HG02885 (cell line): ENCODE measurements around the gene LRRC18.

Source experiments
- ATAC-seq: cut with Tn5 transposase; IDR thresholded peaks from one replicate; pipeline ENCODE4 v1.9.1; 2021; ENCODE audit warnings: mild to moderate bottlenecking; ENCODE audit not compliant: unreplicated experiment, poor library complexity

LRRC18 gene

DNA sequence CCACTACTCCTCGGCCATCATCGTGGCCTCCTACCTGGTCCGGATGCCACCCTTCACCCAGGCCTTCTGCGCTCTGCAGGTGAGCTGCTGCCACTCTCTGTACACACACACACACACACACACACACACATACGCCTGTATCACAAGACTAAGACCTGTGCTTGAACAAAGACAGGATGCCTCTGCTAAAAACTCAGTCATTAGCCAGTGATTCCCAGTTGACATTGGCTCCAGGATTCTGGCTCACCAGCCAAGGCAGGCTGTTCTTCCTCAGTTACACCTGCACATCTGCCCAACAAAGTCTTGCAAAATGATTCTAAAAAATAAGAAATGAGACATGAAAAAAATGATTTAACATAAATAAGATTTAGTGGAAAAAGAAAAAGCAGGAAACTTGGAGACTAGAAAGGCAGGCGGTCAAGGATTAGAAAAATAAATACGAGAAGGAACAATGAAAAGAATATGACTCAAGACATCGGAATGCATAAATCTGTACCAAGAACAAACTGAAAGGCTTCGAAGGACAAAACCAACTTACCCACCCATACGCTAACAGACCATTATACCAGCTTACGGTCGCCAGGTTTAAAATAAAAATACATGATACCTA is 7.4 kb upstream of the LRRC18 start:
- ATAC-seq = no peak

DNA sequence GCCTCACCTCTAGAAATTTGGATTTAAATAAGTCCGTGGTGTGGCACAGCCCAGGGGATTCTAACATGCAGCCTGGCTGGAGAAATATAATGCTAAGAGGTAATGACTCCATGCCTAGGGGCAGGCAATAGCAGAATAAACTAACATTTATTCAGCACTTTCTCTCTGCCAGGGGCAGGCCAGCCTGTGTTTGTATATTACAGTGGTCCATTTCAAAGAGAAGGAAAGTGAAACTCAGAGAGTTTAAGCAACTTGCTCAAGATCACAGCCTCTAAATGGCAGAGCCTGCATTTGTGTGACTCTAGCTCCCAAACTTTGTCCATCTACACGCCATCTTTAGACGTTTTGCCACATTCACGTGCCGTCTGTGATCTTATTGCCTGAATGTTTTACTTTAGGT is 6.7 kb upstream of the LRRC18 start:
- no peak for ATAC-seq

DNA sequence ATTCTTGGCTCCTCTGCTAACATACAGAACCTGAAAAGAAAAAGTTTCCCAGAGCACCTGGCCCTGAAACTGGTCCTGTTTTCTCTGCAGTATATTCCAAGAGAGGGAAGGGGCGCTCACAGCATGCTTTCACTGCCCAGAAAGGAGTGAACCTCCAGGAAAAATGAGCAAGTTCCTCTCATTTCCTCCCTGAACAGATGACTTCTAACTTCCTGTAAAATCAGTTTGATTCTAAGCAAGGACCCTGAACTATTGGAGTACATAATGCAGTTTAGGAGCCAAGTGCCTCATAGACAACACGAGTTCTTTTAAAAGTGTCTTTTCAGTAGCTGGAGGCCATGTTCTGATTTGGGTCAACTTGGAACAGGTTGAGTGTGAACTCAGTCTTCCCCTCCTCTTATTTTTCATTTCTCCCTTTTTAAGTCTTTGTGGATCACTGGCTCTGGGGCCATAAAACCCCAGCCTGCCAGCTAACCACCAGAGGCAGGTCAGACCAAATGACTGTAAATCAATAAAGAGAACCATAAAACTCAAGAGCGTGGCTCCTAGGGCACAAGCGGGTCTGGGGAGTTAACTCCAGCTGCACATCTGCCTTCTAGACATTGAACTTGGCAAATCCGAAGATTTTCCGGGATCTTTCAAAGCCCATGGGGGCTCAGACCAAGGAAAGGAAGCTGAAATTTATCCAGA is 5.9 kb upstream of the LRRC18 start:
- ATAC-seq = no peak

DNA sequence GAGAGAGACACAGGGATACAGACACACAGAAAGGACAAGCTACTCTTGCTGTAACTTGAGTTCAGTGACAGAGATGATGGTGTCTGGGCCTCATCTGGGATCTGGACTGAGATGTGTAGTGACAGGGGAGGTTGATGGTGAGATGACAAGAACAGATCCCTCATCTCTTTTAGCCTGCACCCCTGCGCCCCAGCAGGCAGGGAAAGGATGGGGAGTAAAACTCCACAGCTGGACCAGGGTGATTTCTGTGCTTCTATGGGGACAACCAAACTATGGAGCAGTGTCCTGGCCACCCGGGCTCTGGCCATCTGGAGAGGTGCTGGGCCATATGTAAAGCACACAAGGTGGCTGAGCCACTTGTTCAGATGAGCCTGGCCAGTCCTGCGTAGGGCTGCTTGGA is 4.5 kb upstream of the LRRC18 start:
- ATAC-seq = no peak

- ATAC-seq = no peak
These were observed 3.5 kb upstream of the LRRC18 start for GRCh38 chr10:48943096-48943495.

DNA sequence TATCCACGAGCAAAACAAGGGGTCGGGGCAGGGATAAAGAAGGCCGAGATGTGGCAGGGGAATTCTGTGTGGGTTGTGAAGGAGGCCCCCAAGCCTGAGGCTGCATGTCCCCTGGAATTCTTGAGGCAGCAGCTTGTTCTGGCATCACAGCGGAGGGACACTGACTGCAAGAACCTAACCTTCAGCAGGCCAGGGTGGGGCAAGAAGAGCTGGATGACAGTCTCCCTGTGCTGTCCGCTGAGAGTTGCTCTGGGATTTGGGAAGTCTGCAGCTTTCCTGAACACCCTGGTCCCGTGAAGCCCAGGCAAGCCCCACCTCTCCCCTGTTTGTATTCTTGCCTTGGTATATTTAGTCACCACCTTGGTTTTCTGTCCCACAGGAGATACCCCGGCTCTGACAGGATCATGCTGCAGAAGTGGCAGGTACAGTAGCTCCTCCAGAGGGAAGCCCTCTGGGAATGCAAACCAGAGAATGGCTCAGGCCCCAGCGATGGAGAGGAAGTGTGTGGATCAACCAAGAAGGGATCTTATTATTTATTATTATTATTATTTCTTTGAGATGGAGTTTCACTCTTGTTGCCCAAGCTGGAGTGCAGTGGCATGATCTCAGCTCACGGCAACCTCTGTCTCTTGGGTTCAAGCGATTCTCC is 1.9 kb upstream of the LRRC18 start:
- ATAC-seq = no peak

DNA sequence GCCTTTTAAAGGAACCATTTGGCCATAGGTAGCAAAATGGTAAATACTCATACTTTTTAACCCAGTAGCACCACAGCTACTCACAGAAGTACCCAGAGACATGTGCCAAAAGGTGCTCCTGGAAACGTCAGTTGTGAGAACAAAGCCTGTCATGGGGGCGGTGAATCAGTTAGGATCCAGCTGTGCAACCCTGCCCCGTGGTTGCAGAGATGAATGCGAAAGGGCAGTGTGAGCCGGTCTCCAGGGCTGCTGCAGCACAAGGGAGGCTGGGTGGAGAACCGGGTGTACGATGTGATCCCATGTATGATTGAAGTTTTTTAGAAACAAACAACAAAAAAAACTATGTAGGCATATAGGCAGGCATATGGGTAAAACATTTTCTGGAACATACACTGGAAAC is 1.3 kb upstream of the LRRC18 start:
- no peak for ATAC-seq

- ATAC-seq = no peak
These were observed 732 bp upstream of the LRRC18 start for GRCh38 chr10:48940372-48940771.

- ATAC-seq = no peak
These were observed 577 bp downstream of the LRRC18 start for GRCh38 chr10:48938990-48939536.

DNA sequence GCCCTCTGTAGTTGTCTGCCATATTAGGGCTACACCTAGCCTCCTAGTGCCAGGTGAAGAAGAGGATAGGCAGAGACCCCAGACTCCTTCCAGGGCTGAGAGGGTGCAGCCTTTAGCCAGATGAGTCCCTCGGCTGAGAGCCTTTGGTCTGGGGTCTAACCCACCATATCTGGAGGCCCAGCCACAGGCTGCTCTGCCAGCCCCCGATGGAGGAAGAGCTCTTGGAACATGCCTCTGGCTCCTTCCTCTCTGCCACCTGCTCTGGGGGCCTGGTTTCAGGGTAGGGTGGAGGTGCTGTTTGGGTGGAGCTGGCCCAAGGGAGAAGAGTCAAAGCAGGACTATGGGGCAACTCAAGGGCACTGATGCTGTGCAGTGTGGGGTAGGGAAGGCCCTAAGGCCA is 1.4 kb downstream of the LRRC18 start:
- no peak for ATAC-seq

DNA sequence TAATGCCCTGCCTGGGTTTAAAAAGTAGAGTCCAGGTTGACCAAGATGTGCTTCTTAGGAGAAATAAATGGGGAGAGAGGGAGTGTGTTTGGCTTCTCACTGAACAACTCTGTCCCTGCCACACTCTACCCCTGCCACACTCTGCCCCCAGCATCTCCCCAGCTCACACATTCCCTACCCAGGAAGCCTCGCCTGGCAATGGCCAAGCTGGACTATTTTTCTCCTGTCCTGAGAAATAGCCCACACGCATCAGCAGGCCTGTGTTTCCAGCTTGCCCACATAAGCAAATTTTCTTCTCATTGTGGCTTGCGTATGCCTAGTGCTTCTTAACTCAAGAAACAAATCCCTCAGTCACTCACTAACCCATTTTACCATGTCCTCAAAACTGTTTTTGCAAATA is 1.8 kb downstream of the LRRC18 start:
- no peak for ATAC-seq

GRCh38 chr10:48935577-48935976 is 4.1 kb downstream of the LRRC18 start:
- no peak for ATAC-seq

DNA sequence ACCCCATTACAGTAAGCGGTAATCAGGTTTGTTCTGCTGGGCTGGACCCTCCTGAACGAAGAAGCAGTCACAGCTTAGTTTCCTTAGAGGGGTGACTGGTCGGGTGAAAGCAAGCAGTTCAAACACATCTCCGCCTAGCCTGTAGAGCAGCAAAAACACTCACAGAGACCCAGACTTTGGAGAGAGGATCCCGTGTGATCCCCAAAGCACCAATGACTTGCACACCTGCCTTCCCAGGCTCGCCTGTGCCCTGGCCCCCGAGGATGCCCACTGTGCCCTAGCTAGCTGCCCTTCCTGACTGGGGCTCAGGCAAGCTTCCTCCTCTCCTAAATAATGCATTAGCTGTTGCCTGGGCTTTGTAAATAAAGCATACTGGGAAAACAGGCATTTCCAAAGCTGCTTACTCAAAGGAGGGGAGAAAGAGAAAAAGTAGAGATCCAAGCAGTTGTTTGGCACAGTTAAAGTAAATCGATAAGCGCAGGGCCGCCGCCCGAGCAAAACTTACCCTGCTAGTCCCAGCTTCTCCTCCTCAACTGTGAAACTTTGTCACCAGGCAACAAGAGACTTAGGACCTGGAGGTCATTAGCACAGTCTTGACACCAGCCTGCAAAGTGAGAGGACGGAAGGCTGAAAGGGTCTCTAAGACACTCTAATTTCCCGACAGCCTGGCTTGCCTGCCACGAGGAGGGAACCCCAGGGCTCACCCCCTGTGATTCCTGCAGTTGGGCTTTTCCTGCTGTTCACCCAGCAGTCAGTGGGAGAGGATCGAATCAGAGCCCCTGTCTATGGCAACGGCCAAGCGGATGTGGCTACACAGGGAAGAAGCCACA is 4.8 kb downstream of the LRRC18 start:
- ATAC-seq = no peak

DNA sequence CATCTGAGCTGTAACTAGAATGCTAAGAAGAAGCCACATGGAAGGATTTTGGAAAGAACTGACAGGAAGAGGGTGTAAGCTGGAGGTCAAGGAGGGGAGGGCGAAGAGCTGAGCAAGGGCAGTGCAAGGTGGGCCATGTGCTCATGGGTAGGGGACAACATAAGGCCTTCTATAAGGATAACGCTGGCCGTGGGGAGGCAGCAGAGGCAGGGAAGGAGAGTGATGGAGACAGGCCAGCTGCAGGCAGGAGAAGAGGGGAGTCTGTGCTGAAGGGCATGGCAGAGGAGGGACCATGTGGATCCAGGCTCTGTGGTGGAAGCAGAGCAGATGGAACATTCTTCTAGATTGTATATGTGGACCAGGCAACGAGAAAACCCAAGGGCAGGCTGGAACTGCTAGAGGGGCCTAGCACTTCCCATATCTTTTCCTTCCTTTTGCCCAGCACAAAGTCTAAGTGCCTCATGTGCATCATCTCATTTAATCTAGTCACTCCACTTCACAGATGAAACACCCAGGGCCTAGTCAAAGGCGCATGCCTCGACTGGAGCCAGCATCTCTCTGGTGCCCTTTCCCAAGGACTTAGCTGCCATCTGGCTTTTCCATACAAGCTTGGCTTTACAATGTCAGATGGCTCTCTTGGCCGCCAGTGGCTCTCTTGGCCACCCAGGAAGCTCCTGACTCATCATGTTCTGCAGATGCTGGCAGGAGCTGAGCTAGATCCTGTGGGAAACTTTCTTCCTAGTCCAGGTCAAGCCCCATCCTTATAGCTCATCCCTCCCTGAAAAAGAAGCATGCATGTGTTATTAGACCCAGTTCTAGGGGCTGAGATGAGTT is 6.6 kb downstream of the LRRC18 start:
- ATAC-seq = no peak

GRCh38 chr10:48931188-48931587 is 8.5 kb downstream of the LRRC18 start:
- no peak for ATAC-seq

- no peak for ATAC-seq
These were observed 10.1 kb downstream of the LRRC18 start for GRCh38 chr10:48929413-48929990.

DNA sequence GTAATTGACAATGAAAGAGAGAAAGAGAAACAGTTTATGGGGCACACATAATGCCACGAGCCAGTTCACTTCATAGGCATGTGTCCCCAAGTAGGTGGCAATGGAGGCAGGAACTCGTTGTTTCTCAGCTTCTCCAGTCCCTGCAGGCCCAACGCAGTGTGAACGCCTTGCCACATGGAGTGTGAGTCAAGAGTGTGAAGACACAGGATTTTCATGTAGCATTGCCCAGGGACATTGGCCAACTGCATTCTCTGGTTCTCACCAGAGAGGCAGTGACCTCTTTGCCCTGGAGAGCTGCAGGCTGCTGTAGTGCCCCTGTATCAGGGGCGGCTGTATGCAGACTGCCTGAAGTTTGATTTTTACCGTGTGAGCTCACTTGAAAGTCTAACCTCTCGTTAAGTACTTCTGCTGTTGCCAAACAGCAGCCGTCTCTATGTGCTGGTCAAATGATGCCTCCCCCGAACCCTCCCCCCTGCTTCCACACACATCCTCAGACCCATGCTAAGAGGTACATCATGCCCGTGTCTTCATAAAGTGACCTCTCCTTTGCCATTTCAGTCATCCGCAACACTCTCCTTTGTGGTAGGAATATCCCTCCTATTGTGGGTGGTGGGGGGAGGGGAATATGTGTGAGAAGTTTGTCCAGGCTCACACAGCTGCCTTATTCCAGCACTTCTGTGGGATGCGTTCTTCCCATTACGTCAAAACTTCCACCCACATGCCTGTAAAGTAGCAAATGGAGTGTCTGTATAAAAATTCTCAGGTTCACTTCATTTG is 12.7 kb downstream of the LRRC18 start:
- ATAC-seq = no peak

- ATAC-seq = no peak
These were observed 13.4 kb downstream of the LRRC18 start for GRCh38 chr10:48926255-48926654.

GRCh38 chr10:48924988-48925387 is 14.7 kb downstream of the LRRC18 start:
- no peak for ATAC-seq
